HG02981 (cell line): ENCODE results near the gene GIMAP6.
A peak's percentile ranks its signal among the peaks of the same experiment; 100 is the strongest.
"Not testable (repeated sequence)": the region's sequence is repeated elsewhere in the genome, so short reads cannot be mapped to it uniquely, and the experiment has no call there.

Source experiments
- ATAC-seq: cut with Tn5 transposase; IDR thresholded peaks from one replicate; pipeline ENCODE4 v1.9.1; 2021; ENCODE audit warnings: mild to moderate bottlenecking, moderate library complexity; ENCODE audit not compliant: unreplicated experiment

The GIMAP6 gene

DNA sequence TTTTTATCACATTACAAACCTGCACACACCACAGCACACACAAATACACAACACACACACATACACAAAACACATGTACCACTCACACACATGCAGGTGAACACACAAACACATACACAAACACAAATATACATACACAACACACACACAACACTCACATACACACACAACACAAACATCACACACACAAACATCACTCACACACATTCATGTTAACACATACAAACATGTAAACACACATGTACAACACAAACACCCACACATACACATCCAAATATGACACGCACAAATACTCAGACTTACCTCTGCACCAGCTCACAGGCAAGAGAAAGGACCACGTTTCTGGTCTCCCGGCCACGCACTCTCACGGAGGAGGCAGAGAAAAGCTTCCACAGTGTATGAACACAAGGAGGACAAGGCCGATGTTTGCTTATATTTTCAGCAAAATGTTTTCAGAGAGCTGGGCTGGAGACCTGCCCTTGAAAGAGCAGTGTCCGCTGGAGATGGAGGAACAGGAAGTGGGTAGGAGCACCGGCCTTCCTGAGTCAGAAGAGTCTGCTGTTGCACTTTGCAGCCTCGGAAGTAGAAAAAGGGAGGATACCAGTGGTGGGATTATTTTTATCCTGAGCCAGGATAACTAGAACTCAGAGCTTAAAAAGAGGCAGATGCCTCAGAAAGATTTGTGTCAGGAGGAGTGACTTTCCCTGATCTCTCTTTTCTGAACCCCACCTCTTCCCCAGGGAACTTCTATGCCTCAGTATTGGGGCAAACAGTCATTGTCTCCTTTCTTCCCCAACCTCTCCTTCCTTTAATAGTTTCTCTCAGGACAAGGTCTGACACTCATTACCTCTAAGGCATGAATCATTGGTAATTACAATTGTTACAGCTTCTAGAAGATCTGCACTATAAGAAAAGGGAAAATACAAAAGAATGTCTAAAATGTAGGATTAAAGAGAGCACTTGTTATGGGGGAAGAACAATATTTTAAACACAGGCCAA lies at the start of gene GIMAP6:
TSS of gene GIMAP6 (minus strand) at position 520 of the 999 bp plus-strand sequence. CDS start 2,243 bp downstream, outside the sequence.
- ATAC-seq: peak; percentile 78

DNA sequence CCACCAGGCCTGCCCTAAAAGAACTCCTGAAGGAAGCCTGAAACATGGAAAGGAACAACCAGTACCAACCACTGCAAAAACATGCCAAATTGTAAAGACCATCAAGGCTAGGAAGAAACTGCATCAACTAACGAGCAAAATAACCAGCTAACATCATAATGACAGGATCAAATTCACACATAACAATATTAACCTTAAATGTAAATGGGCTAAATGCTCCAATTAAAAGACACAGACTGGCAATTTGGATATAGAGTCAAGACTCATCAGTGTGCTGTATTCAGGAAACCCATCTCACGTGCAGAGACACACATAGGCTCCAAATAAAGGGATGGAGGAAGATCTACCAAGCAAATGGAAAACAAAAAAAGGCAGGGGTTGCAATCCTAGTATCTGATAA lies 48.2 kb upstream of the GIMAP6 start:
- not testable (repeated sequence) for ATAC-seq

DNA sequence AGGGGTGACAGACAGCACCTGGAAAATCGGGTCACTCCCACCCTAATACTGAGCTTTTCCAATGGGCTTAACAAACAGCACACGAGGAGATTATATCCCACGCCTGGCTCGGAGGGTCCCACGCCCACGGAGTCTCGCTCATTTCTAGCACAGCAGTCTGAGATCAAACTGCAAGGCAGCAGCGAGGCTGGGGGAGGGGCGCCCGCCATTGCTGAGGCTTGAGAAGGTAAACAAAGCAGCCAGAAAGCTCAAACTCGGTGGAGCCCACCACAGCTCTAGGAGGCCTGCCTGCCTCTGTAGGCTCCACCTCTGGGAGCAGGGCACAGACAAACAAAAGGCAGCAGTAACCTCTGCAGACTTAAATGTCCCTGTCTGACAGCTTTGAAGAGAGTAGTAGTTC lies 46.4 kb upstream of the GIMAP6 start:
- not testable (repeated sequence) for ATAC-seq

DNA sequence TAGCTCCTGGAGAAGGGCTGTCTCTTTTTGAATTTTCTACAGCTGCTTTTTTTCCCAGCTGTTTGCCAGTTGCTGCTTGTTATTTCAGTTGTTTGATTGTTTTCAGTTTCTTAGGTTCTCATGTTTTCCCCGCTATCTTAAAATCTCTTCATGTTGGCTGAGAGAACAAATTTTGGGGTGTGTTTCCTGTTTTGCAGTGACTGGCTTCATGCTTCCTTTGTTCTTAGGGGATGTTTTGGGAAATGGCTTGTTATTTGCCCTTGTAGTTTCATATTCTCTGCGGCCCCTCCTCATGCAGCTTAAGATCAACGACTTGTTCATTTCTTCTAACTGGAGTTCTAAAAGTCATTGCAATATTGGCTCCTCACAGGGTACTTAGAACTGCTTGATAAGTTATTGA lies 44.7 kb upstream of the GIMAP6 start:
- not testable (repeated sequence) for ATAC-seq

DNA sequence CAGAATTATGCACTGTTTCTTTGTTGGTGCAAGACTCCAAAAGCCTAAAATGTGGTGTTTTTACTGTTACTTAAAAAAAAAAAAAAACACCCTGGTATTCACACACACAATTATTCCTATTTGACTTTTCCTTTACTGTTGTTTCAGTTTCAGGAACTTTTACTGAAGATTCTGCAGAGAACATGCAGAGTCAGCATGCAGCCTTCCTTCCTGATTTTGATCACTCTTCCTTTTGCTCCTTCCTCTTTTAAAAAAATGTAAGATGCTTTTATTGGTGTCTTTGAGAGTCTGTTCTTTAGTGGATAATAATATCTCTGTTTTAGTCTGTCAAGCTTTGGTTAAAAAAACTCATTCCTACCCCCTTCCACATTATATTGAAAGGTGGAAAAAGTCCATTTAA lies 44.1 kb upstream of the GIMAP6 start:
- ATAC-seq: not testable (repeated sequence)

DNA sequence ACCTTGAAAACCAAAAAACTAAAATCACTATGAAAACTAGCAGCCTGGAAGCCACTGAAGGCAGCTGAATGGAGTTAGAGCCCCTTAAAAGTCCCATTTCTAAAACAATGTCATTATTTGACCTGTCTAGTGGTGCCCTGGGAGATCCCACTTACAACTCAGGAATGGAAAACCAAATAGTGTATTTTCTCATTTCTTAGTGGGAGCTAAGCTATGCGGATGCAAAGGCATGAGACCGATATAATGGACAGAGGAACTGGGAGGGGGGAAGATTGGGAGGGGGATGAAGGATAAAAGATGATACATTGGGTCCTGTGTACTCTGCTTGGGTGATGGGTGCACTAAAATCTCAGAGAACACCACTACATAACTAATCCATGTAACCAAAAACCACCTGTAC lies 43.5 kb upstream of the GIMAP6 start:
- ATAC-seq: no peak

DNA sequence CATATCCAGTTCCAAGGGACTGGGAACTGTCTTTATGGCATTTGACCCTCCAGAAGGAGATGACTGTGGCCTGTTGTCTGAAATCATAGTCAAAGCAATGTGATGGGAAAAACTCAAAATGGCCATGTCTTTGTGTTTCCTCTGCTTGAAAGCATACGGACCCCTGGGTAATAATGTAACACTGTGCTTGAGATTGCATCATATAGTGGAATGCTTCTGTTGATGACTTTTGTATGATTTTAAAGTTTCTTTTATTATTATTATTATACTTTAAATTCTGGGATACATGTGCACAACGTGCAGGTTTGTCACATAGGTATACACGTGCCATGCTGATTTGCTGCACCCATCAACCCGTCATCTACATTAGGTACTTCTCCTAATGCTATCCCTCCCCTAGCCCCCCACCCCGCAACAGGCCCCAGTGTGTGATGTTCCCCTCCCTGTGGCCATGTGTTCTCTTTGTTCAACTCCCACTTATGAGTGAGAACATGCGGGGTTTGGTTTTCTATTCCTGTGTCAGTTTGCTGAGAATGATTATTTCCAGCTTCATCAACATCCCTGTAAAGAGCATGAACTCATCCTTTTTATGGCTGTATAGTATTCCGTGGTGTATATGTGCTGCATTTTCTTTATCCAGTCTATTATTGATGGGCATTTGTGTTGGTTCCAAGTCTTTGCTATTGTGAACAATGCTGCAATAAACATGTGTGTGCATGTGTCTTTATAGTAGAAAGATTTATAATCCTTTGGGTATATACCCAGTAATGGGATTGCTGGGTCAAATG lies 39.8 kb upstream of the GIMAP6 start:
- not testable (repeated sequence) for ATAC-seq

DNA sequence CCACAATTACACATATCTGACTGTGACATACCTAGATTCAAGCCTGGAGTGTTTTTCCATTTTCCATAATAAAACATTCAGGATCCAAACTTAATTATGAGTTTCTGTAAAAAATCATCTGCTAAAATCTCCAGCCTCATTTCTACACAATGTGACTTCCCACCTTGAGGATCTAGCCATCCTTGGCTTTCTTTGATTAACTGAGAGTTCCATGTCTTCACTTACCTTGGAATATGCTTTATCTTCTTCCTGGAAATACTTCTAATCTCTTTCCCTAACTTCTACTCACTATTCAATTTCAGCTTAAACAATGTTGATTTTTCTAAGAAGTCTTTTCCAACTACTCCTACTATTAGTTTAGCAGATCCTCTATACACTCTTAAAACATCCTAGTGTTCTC lies 36.8 kb upstream of the GIMAP6 start:
- ATAC-seq: no peak

DNA sequence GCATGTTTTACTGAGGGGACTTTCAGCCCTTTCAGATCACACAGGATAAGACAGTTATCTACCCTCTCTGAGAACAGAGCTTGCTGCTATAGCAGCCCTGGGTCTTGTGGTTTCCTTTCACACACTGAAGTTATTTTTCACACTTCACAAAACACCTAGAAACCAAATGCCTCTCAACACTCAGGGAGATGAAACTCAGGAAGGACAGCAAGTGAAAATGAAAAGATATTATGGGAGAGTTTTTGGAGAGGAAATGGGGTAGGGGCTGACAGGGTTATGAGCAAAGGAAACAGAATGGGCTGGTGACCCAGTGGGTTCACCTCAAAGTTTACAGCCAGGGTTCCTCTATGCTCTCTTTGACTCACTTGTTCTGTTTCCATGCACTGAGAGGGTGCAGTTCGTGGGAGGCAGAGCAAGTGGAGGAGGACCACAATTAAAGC lies 36.3 kb upstream of the GIMAP6 start:
- peak; percentile 74 for ATAC-seq

DNA sequence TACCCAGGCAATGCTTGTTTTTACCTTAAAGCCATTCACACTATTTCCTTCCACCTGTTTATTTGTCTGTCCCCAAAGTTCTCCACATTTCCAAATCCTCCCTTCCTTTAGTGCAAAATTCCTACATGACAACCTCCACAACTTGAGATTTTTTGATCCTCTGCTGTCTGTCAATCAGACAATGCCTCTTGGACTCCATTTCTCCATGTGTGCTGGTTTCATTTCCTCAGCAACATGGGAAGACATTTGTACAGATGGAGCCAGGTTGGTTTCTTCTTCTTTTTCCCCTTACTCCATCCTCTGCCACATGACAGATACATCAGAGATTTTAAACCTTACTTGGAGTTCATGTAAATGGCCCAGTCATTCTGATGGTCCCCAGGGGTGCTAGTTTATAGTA lies 34.2 kb upstream of the GIMAP6 start:
- no peak for ATAC-seq

DNA sequence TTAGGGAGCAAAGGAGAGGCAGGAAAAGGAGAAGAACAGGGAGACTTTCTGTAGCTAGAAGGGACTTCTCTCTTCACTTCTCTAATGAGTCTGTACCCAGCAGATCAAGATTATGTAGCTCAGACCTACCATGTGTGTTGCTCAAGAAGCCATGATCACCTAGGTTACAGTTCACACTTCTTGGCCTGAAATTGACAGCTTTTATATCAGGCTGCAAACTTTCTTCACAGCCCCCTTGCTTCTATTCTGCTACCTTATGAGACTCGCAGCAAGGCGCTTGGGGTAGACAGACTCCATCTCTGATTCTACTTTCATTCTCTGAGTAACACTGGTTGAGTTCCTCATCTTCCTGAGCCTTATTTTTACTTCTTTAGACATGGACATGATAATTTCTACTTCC lies 33.7 kb upstream of the GIMAP6 start:
- ATAC-seq: no peak

DNA sequence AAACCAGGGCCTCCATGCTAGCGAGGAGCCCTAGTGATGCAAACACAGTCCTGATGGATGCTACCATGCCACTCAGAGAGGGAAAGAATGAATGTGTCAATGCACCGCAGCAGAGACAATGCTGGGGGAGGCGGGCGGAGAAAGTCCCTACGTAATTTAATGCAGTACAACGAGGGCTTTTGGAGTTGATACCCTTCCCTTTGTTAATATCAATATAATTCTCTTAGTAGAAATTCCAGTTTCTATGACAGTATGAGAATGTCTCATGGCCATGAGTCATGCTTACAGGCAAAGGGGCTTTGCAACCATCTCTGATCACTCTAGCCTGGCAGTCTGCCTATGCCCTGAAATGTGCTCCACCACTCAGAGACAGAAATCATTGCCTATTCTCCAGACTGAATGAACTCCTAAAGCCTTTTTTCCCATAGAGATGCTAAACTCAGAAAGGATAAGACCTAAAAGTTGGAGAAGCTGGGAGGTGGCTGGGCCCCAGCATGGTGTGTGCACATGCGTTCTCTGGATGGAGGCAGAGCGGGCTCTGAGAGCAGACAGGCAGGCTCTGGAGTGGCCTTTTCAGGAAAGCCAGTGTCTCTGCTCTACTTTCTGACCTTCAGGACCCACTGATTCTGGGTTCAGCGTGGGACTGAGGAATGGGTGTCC lies 33.0 kb upstream of the GIMAP6 start:
- ATAC-seq: no peak

DNA sequence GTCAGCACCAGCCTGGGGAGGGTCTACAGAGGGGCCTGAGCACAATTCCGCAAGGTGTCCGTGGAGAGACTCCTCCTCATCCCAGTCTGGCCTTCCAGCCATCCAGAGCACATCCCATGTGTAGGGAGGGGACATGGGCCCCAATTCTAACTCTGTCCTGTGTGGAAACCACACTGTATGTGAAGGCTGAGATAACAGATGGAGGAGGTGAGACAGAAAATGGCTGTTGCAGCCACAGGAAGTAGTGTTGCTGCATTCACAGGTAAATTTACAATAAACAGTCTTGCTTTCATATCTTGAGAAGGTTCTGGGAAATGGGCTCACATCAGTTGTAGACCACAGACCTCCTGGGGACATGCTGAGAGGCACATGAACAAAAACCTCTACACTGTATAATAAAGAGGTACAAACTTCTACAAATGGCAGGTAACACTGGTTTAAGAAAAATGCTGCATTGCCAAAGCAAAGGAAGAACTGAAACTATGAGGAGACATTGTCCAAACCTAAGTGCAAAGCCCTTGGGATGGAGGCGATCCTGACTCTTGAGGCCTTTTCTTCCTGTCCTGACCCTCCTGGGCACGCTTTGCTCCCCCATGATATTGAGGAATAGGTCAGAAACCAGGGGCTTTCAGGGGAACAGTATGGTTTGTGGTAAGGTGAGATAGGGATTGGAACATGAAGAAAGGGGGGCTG lies 31.8 kb upstream of the GIMAP6 start:
- ATAC-seq: no peak

DNA sequence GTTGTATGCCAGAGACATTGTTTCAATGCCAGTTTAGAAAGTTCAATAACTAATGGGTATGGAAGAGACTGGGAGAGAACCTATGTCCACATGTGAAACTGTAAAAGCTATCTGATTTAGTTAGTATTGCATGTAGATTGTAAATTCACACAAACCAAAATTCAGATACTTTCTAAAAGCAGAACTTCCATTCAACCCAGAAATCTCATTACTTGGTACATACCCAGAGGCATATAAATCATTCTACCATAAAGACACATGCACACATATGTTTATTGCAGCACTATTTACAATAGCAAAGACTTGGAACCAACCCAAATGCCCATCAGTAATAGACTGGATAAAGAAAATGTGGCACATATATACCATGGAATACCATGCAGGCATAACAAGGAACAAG lies 30.6 kb upstream of the GIMAP6 start:
- not testable (repeated sequence) for ATAC-seq

DNA sequence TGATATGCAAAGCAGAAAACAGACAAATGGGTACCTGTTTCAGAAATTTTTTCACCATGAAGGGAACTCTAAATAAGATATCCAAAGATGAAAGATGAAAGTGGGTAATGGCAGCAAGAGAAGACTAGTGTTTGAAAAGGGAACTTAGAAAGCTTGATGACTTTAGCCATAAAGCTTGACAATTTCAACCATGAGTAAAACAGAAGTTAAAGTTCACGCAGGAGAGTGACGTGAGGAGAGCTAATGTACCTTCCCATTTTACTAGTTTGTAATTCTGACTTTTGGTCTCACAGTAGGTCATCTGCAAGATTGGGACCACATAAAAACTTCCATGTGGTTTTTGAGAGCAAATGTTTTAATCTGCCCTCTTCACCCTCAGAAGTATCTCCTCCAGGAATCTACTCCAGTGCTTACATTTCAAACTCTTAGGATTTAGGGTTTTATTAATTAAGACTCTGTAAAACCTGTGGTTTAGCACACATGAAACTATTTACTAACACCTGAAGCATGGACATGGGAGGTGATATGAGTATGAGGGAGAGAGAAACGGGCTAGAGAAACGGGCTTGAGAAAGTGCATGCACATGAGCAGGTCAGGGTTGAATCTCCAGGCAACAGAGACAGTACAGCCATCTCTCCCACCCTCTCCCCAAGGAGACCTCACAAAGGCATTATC lies 28.9 kb upstream of the GIMAP6 start:
- no peak for ATAC-seq

DNA sequence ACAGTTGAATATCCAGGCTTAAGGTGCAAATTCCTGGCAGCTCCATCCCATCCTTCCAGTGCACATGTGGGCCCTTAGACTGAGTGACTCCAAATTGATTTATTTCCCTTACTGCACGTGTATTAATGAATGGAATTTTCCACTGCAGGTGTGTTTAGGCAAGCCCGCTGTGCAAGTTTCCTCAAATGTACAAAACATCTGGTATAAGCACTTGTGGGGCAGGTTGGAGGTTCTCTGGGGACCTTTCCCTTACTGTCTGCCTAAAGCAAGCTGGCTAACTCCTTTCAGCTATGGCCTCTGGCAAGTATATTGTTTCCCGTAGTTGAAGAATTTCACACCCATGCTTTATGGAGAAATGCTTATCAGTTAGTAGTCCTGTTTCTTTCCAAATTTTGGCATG lies 25.3 kb upstream of the GIMAP6 start:
- no peak for ATAC-seq

DNA sequence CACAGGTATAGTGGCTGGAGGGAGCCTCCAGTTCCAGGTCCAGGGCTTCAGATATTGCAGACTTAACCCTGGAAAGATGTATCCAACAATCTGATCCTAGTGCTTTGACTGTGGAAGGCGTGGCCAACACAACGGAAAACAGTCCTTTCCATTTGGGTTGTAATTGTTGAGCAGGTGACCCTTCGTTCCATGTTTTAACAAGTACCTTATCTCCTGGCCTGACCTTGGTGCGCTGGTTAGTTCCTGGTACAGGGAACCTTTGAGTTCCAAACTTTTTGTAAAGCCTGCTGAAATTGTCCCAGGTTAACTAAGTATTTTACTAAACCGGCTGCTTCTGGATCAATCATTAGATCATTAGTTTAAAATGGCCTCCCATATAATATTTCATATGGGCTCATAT lies 23.9 kb upstream of the GIMAP6 start:
- no peak for ATAC-seq

DNA sequence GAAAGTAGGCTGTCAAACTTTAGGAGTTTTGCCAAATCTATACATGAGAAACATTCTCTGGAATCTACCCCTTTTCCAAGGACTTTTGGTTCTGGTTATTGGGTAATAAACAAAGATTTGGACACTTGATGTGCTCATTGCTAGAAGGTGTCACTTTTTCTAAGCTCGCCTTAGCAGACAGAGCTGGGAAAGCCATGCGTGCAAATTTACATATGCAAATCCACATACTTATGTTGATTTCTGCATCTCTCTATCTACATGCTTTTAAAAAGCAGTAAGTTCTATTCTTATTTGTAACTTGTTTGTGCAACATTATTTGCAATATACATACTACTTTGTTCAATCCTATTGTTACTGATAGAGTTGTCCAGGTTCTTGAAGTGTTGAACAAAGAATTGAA lies 22.5 kb upstream of the GIMAP6 start:
- ATAC-seq: no peak

DNA sequence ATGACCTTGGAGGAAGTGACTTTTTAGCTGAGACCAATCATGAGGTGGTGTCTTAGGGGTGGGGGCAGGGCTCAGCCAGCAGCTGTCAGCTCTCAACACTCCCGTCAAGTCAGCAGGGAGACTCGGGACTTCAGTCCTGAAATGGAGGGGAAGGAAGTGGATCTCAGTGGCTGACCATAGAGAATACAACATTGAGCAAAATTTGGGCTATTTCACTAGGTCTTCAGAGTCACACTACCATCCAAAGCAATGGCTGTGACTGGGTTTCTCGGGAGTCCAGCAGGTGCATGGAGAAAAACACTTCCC lies 16.8 kb upstream of the GIMAP6 start:
- ATAC-seq: no peak

DNA sequence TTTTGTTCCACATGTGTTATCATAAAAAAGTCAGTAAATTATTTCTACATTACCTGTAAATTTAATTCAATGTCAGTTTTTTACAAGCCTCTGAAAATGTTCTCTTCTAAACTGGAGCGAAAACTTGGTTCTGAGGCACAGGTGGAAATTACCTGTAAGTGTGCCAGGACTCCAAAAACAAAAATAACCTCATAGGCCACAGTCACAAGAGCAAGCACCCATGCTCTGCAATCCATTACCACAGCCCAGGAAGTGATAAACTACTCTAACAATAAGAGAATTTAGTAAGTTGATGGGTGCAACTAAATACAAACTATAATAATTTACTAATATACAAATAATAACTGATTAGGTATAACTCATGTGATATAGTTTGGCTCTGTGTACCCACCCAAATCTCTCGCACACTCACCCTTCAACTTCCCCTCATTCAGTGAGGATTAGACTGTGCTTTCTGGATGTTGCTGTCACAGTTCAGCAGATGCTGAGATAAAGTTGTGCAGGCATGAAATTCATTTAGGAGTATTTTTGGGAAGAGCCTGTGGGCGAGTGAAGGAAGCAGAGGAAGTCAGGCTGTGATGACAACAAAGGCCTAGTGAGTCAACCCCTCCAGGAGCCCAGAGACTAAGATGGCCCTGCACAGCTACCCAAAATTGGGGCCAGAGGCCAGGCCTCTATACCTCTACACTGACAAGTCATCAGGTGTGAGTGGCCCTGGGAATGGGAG lies 16.3 kb upstream of the GIMAP6 start:
- ATAC-seq: no peak
